ENCODE measurements around the gene PDE10A.

GRCh38 chr6:165390475-165390874 is 272.6 kb downstream of the PDE10A start:
- TF ChIP-seq GATA2 (IDR thresholded peaks at IDR 0.05; ENCODE audit: low read depth, low read length), result no peak
- no peak for TF ChIP-seq GATA3 (IDR thresholded peaks at IDR 0.05; ENCODE audit: low read depth, low read length)

Measured in SH-SY5Y (cell line).